Spinal cord (tissue), 10 donors: ENCODE data around the gene SLC35B3. TPM values are rescaled to one million over a fixed set of nuclear protein-coding genes. Genes with fewer than 3 reads are reported as not detected.

Experiments
- DNase-seq, 6 donors: peaks; one replicate each; pipeline versions ENCODE4 v3.0.0 to v3.0.0-alpha.2; 2013 to 2015; ENCODE audit warnings: low spot score in 6 of 6, low read depth in 4 of 6
- H3K27ac ChIP-seq: one replicate; pipeline ENCODE4 v1.5.1; 2013; ENCODE audit warnings: low read depth, low read length, control low read depth
- H3K27me3 ChIP-seq: one replicate; pipeline ENCODE4 v1.6.1; 2013; ENCODE audit warnings: low read length; ENCODE audit not compliant: control insufficient read depth, insufficient read depth
- H3K36me3 ChIP-seq: one replicate; pipeline ENCODE4 v1.6.1; 2013; ENCODE audit warnings: low read length; ENCODE audit not compliant: control insufficient read depth, insufficient read depth
- H3K4me1 ChIP-seq: one replicate; pipeline ENCODE4 v1.6.1; 2013; ENCODE audit warnings: low read length; ENCODE audit not compliant: control insufficient read depth, insufficient read depth
- H3K4me3 ChIP-seq: one replicate; pipeline ENCODE4 v1.5.1; 2013; ENCODE audit warnings: low read depth, low read length, control low read depth
- H3K9me3 ChIP-seq: one replicate; pipeline ENCODE4 v1.6.1; 2013; ENCODE audit warnings: low read length; ENCODE audit not compliant: control insufficient read depth, insufficient read depth
- WGBS: methylation state at CpG from one replicate; pipeline ENCODE4 v1.1.5; 2013; ENCODE audit warnings: missing lambda C conversion rate; ENCODE audit not compliant: insufficient coverage; 5-methylcytosine and 5-hydroxymethylcytosine counted together
- polyA plus RNA-seq, 2 donors: library from polyadenylated mRNA; unstranded; fragments of 120-200 nt; gene quantifications; one replicate each; pipeline ENCODE4 v1.2.1, GENCODE V29; 2013; ENCODE audit not compliant: insufficient read length in 2 of 2
- total RNA-seq, 2 donors: library from RNA; depleted of rRNA in 1 of 2; stranded (reverse); fragments of 120-200 nt in 1 of 2; fragments of >200 nt in 1 of 2; gene quantifications; one replicate each; pipeline versions ENCODE4 v1.2.3 to v1.2.4, GENCODE V29; 2013 to 2014
- donor health status: healthy.

The SLC35B3 gene
- total and polyA plus RNA-seq, 4 donors: 13.9 to 21.9 (median 19.8) TPM

GRCh38 chr6:8389036-8389818 is 46.1 kb downstream of the SLC35B3 start:
- Histone ChIP-seq H3K9me3 (no peaks in the 10 kb centered on the region), H3K27ac (no peak overlapping the region), H3K27me3 (no peaks in the 10 kb centered on the region), H3K4me1 (no peaks in the 10 kb centered on the region), H3K4me3 (no peak overlapping the region), H3K36me3 (no peaks in the 10 kb centered on the region)
- WGBS: 46% methylated on average over 3 of the region's 4 CpGs
- DNase-seq: no peak

DNA sequence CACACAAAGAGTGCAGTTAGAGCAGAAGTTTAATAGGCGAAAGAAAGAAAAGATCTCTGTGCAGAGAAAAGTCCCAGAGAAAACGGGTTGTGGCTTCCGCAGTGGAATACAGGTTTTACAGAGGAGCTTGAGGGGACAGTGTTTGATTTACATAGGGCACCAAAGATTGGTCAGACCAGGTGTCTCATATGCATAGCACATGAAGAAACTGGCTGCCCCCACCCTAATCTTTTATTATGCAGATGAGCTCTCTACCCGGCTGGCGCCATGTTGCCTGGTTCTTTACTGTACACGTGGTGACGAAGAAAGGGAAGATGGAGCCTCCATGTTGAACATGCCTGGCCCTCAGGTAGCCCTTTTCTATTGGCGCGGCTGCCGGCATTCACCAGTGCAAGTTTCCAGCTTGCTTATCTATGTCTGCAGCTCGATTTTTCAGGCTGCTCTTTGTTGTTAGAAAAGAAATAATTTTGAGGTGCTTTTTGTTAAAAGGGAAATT is 47.4 kb downstream of the SLC35B3 start:
- WGBS: 89% methylated on average over 7 of the region's 11 CpGs
- no peak for DNase-seq
- H3K9me3 ChIP-seq: no peaks in the 10 kb centered on the region
- H3K27me3 ChIP-seq: no peaks in the 10 kb centered on the region
- no peak overlapping the region for H3K4me3 ChIP-seq
- H3K27ac ChIP-seq: no peak overlapping the region
- H3K4me1 ChIP-seq: no peaks in the 10 kb centered on the region
- no peaks in the 10 kb centered on the region for H3K36me3 ChIP-seq

DNA sequence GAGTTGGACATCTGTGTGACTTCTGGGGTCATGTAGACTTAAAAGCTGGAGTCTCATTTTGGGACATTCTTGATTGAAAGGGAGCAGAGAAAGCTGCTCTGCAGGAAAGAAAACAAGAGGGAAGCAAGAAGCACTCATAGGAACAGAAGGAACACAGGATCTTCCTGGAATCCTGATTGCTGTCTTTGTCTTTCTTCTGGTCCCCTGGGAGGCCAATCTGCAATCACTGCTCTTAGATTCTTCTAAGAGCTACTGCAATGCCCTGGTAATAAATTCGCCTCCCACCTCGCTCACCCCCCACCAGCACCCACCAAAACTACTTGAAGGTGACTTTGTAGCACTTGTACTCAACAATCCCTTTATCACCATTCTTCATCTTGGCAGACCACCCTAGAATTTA is 51.8 kb downstream of the SLC35B3 start:
- no peaks in the 10 kb centered on the region for H3K9me3 ChIP-seq
- H3K27ac ChIP-seq: no peak overlapping the region
- no peaks in the 10 kb centered on the region for H3K36me3 ChIP-seq
- DNase-seq: no peak
- H3K4me3 ChIP-seq: no peak overlapping the region
- no peaks in the 10 kb centered on the region for H3K27me3 ChIP-seq
- H3K4me1 ChIP-seq: no peaks in the 10 kb centered on the region
- 32% methylated on average over 2 of the region's 2 CpGs for WGBS

- no peaks in the 10 kb centered on the region for H3K4me1 ChIP-seq
- no peaks in the 10 kb centered on the region for H3K27me3 ChIP-seq
- no peaks in the 10 kb centered on the region for H3K36me3 ChIP-seq
- no peak overlapping the region for H3K27ac ChIP-seq
- peak in 1 of 6 donors; percentile 22 for DNase-seq
- no peaks in the 10 kb centered on the region for H3K9me3 ChIP-seq
- 50% methylated on average over 1 of the region's 1 CpG for WGBS
- H3K4me3 ChIP-seq: no peak overlapping the region
These were observed 52.9 kb downstream of the SLC35B3 start for GRCh38 chr6:8382434-8382833.

DNA sequence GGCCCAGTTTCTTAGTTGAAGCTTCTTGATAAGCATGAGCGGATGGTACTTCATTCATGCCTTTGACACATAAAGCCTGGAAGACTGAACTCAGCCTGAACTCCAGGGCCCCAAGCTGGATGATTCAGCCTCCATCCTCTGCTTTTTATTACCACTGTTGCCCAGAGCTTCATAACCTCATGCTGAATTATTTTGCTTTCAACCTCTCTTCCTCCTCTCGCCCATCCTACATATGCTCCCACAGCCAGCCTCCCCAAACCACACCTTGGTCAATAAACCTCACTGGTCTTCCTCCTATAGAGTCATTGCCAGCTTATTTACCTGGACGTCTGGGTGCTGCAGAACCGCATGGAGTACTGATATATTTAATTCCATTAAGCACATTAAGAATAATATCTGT is 59.4 kb downstream of the SLC35B3 start:
- no peaks in the 10 kb centered on the region for H3K4me1 ChIP-seq
- no peak overlapping the region for H3K27ac ChIP-seq
- no peaks in the 10 kb centered on the region for H3K36me3 ChIP-seq
- 93% methylated on average over 2 of the region's 4 CpGs for WGBS
- no peak for DNase-seq
- no peak overlapping the region for H3K4me3 ChIP-seq
- no peaks in the 10 kb centered on the region for H3K27me3 ChIP-seq
- H3K9me3 ChIP-seq: no peaks in the 10 kb centered on the region
